ENCODE measurements around the gene LCE2B.
"Not testable (repeated sequence)": the region's sequence is repeated elsewhere in the genome, so short reads cannot be mapped to it uniquely, and the experiment has no call there.

DNA sequence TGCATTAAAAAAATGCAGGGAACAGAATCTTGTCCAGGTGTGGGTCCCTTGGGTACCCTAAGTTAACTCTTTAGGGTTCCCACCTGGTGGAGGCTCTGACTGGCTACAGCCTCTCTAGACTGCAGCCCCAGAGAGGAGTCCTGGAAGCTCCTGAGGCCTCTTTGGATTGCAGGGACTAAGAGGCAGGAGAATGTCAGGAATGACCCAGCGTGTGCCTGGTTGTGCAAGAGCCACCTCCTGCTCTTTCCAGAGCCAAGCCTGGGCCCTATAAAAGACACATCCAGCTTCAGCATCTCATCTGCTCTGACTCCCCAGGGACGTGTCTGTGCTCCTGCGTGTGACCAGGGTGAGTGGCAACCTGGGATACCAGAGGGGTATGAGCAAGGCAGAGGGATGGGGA, 10.9 kb upstream of the LCE2B start, which contains the start of gene LCE2C:
- TF ChIP-seq POLR2AphosphoS5 (IDR thresholded peaks at IDR 0.05; ENCODE audit: low read depth, low read length); SIN3A (IDR thresholded peaks at IDR 0.05; ENCODE audit: borderline replicate concordance, insufficient read depth, low read depth, low read length); TCF7L2 (IDR thresholded peaks at IDR 0.05; ENCODE audit: low read depth, low read length): not testable (repeated sequence)
- TF ChIP-seq, protein P1, sequence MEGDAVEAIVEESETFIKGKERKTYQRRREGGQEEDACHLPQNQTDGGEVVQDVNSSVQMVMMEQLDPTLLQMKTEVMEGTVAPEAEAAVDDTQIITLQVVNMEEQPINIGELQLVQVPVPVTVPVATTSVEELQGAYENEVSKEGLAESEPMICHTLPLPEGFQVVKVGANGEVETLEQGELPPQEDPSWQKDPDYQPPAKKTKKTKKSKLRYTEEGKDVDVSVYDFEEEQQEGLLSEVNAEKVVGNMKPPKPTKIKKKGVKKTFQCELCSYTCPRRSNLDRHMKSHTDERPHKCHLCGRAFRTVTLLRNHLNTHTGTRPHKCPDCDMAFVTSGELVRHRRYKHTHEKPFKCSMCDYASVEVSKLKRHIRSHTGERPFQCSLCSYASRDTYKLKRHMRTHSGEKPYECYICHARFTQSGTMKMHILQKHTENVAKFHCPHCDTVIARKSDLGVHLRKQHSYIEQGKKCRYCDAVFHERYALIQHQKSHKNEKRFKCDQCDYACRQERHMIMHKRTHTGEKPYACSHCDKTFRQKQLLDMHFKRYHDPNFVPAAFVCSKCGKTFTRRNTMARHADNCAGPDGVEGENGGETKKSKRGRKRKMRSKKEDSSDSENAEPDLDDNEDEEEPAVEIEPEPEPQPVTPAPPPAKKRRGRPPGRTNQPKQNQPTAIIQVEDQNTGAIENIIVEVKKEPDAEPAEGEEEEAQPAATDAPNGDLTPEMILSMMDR (IDR thresholded peaks at IDR 0.05) = not testable (repeated sequence)
- TF ChIP-seq, protein P2, sequence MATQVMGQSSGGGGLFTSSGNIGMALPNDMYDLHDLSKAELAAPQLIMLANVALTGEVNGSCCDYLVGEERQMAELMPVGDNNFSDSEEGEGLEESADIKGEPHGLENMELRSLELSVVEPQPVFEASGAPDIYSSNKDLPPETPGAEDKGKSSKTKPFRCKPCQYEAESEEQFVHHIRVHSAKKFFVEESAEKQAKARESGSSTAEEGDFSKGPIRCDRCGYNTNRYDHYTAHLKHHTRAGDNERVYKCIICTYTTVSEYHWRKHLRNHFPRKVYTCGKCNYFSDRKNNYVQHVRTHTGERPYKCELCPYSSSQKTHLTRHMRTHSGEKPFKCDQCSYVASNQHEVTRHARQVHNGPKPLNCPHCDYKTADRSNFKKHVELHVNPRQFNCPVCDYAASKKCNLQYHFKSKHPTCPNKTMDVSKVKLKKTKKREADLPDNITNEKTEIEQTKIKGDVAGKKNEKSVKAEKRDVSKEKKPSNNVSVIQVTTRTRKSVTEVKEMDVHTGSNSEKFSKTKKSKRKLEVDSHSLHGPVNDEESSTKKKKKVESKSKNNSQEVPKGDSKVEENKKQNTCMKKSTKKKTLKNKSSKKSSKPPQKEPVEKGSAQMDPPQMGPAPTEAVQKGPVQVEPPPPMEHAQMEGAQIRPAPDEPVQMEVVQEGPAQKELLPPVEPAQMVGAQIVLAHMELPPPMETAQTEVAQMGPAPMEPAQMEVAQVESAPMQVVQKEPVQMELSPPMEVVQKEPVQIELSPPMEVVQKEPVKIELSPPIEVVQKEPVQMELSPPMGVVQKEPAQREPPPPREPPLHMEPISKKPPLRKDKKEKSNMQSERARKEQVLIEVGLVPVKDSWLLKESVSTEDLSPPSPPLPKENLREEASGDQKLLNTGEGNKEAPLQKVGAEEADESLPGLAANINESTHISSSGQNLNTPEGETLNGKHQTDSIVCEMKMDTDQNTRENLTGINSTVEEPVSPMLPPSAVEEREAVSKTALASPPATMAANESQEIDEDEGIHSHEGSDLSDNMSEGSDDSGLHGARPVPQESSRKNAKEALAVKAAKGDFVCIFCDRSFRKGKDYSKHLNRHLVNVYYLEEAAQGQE (IDR thresholded peaks at IDR 0.05; ENCODE audit: insufficient read depth in 1 of 2, low read depth in 2 of 2, low read length in 1 of 2) = not testable (repeated sequence)

Measured in Panc1 (cell line).